GM23338 (cell line): ENCODE measurements around the gene CENPX. TPM values are rescaled to one million over a fixed set of nuclear protein-coding genes. Genes with fewer than 3 reads are reported as not detected.

Experiments
- ATAC-seq: fragments of 200-7000 bp; cut with Tn5 transposase; 3 replicates; pipeline ENCODE4 v1.9.1; 2020
- DNase-seq: peaks from one replicate; pipeline ENCODE4 v3.0.0-alpha.2; 2015; ENCODE audit warnings: low spot score
- H2AFZ ChIP-seq: fragments of 200-600 bp; sonication (generic); 2 replicates; pipeline ENCODE4 v1.8.0; 2016; ENCODE audit warnings: antibody characterized with exemption, mild to moderate bottlenecking, moderate library complexity
- H3F3A ChIP-seq: fragments of 200-600 bp; sonication (generic); replicated peaks from 2 replicates; pipeline ENCODE4 v1.8.0; 2017; ENCODE audit warnings: antibody characterized with exemption, mixed run types, low read depth
- H3K27ac ChIP-seq: fragments of 200-600 bp; sonication (generic); 2 replicates; pipeline ENCODE4 v1.6.1; 2016; ENCODE audit warnings: low read depth
- H3K27me3 ChIP-seq: fragments of 200-600 bp; sonication (generic); 2 replicates; pipeline ENCODE4 v1.8.0; 2016; ENCODE audit warnings: mild to moderate bottlenecking, mixed run types, moderate library complexity; ENCODE audit not compliant: insufficient read depth
- H3K36me3 ChIP-seq: fragments of 200-600 bp; sonication (generic); 2 replicates; pipeline ENCODE4 v1.8.0; 2016; ENCODE audit warnings: mild to moderate bottlenecking; ENCODE audit not compliant: insufficient read depth
- H3K4me1 ChIP-seq: fragments of 200-600 bp; sonication (generic); 2 replicates; pipeline ENCODE4 v1.8.0; 2016; ENCODE audit warnings: mild to moderate bottlenecking, moderate library complexity; ENCODE audit not compliant: insufficient read depth
- H3K4me2 ChIP-seq: fragments of 200-600 bp; sonication (generic); 2 replicates; pipeline ENCODE4 v1.7.1; 2017; ENCODE audit warnings: mixed run types
- H3K4me3 ChIP-seq: fragments of 200-600 bp; sonication (generic); 2 replicates; pipeline ENCODE4 v1.6.1; 2016; ENCODE audit warnings: mixed run types
- H3K79me2 ChIP-seq: fragments of 200-600 bp; sonication (generic); replicated peaks from 2 replicates; pipeline ENCODE4 v1.8.0; 2017; ENCODE audit warnings: mild to moderate bottlenecking; ENCODE audit not compliant: insufficient read depth
- H3K9me2 ChIP-seq: fragments of 200-600 bp; sonication (generic); 2 replicates; pipeline ENCODE4 v1.8.0; 2017; ENCODE audit not compliant: insufficient read depth
- H4K20me1 ChIP-seq: fragments of 200-600 bp; sonication (generic); replicated peaks from 2 replicates; pipeline ENCODE4 v1.8.0; 2017; ENCODE audit warnings: mild to moderate bottlenecking; ENCODE audit not compliant: insufficient read depth
- H3K27ac Mint-ChIP-seq: 2 replicates; pipeline ENCODE4 v1.8.0; 2020; ENCODE audit warnings: inconsistent platforms, mild to moderate bottlenecking, moderate library complexity, mixed read lengths
- H3K27me3 Mint-ChIP-seq: 3 replicates; pipeline ENCODE4 v1.8.0; 2022; ENCODE audit warnings: low read depth, mild to moderate bottlenecking, moderate library complexity, mixed read lengths, inconsistent platforms; ENCODE audit not compliant: insufficient read depth, poor library complexity
- H3K36me3 Mint-ChIP-seq: 3 replicates; pipeline ENCODE4 v1.8.0; 2021; ENCODE audit warnings: low read depth, mild to moderate bottlenecking, inconsistent platforms, moderate library complexity, mixed read lengths
- H3K4me1 Mint-ChIP-seq: 3 replicates; pipeline ENCODE4 v1.8.0; 2020; ENCODE audit warnings: mild to moderate bottlenecking, inconsistent platforms, mixed read lengths
- H3K4me3 Mint-ChIP-seq: 3 replicates; pipeline ENCODE4 v1.8.0; 2021; ENCODE audit warnings: moderate library complexity, mild to moderate bottlenecking, inconsistent platforms, mixed read lengths
- H3K9me3 Mint-ChIP-seq: 3 replicates; pipeline ENCODE4 v1.8.0; 2020; ENCODE audit warnings: moderate library complexity, mild to moderate bottlenecking, inconsistent platforms, mixed read lengths
- CREB1 ChIP-seq: fragments of 250-450 bp; sonication (Bioruptor Pico); IDR thresholded peaks from 2 replicates; pipeline ENCODE4 v1.5.0; 2020; ENCODE audit warnings: low read depth, mild to moderate bottlenecking, moderate library complexity
- EZH2 ChIP-seq: fragments of 200-600 bp; sonication (generic); IDR thresholded peaks from one replicate; pipeline ENCODE4 v1.8.0; 2017; ENCODE audit warnings: antibody characterized with exemption, mild to moderate bottlenecking, low read depth; ENCODE audit not compliant: unreplicated experiment
- NANOG ChIP-seq: IDR thresholded peaks from 2 replicates; pipeline ENCODE4 v1.6.1; 2016; ENCODE audit warnings: antibody characterized with exemption, borderline replicate concordance
- POLR2AphosphoS5 ChIP-seq: IDR thresholded peaks from 2 replicates; pipeline ENCODE4 v1.6.1; 2016; ENCODE audit warnings: antibody characterized with exemption, low read depth
- ZNF114 ChIP-seq: fragments of 250-450 bp; sonication (Bioruptor Pico); IDR thresholded peaks from 2 replicates; pipeline ENCODE4 v1.5.0; 2020; ENCODE audit warnings: mild to moderate bottlenecking, moderate library complexity
- polyA plus RNA-seq: library from polyadenylated mRNA; unstranded; fragments of >200 nt; fragmentation: Nextera tagmentation; extraction: Ambion mirVana; gene quantifications from 2 replicates; pipeline ENCODE4 v1.2.1, GENCODE V29; 2016
- total RNA-seq: library from RNA; depleted of rRNA; stranded (reverse); fragments of >200 nt; shearing (Covaris generic); gene quantifications from 2 replicates; pipeline ENCODE4 v1.2.3, GENCODE V29; 2014
- TF ChIP-seq, protein P1 (sequence below): fragments of 250-450 bp; sonication (Bioruptor Pico); IDR thresholded peaks from 2 replicates; pipeline ENCODE4 v1.5.0; 2020; ENCODE audit warnings: mild to moderate bottlenecking, moderate library complexity
- TF ChIP-seq, protein P2 (sequence below), 2 experiments: fragments of 200-600 bp in 1 of 2; sonication (generic) in 1 of 2; conservative IDR thresholded peaks; 2 replicates each; pipeline versions ENCODE4 v1.5.1 to v1.6.1; 2016 to 2017; ENCODE audit warnings: antibody characterized with exemption in 2 of 2, low read depth in 2 of 2, mild to moderate bottlenecking in 2 of 2, moderate library complexity in 1 of 2

Gene CENPX
- total and polyA plus RNA-seq, 2 experiments from 2014 or later = 114 to 157 TPM

DNA sequence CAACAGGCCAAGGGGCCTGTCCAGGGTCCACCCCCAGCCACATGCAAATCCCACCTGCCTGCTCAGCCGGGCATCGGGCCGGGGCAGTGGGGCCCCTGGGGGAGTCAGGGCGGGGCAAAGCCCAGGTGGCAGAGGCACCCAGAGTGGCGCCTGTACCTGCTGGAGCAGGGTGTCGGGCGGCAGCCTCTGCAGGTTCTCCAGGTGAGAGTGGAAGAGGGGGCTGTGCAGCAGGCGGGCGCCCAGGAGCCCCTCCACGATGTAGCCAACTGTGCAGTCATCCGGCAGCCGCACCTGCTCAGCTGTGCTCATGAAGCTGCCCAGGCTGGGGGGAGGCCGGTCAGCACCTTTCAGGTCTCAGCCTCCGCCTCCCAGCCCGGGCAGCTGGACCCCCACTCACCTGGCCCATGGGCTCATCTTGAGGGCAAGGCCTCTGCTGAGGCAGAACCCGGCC lies 26.9 kb upstream of the CENPX start (continued):
- TF ChIP-seq, protein P1, sequence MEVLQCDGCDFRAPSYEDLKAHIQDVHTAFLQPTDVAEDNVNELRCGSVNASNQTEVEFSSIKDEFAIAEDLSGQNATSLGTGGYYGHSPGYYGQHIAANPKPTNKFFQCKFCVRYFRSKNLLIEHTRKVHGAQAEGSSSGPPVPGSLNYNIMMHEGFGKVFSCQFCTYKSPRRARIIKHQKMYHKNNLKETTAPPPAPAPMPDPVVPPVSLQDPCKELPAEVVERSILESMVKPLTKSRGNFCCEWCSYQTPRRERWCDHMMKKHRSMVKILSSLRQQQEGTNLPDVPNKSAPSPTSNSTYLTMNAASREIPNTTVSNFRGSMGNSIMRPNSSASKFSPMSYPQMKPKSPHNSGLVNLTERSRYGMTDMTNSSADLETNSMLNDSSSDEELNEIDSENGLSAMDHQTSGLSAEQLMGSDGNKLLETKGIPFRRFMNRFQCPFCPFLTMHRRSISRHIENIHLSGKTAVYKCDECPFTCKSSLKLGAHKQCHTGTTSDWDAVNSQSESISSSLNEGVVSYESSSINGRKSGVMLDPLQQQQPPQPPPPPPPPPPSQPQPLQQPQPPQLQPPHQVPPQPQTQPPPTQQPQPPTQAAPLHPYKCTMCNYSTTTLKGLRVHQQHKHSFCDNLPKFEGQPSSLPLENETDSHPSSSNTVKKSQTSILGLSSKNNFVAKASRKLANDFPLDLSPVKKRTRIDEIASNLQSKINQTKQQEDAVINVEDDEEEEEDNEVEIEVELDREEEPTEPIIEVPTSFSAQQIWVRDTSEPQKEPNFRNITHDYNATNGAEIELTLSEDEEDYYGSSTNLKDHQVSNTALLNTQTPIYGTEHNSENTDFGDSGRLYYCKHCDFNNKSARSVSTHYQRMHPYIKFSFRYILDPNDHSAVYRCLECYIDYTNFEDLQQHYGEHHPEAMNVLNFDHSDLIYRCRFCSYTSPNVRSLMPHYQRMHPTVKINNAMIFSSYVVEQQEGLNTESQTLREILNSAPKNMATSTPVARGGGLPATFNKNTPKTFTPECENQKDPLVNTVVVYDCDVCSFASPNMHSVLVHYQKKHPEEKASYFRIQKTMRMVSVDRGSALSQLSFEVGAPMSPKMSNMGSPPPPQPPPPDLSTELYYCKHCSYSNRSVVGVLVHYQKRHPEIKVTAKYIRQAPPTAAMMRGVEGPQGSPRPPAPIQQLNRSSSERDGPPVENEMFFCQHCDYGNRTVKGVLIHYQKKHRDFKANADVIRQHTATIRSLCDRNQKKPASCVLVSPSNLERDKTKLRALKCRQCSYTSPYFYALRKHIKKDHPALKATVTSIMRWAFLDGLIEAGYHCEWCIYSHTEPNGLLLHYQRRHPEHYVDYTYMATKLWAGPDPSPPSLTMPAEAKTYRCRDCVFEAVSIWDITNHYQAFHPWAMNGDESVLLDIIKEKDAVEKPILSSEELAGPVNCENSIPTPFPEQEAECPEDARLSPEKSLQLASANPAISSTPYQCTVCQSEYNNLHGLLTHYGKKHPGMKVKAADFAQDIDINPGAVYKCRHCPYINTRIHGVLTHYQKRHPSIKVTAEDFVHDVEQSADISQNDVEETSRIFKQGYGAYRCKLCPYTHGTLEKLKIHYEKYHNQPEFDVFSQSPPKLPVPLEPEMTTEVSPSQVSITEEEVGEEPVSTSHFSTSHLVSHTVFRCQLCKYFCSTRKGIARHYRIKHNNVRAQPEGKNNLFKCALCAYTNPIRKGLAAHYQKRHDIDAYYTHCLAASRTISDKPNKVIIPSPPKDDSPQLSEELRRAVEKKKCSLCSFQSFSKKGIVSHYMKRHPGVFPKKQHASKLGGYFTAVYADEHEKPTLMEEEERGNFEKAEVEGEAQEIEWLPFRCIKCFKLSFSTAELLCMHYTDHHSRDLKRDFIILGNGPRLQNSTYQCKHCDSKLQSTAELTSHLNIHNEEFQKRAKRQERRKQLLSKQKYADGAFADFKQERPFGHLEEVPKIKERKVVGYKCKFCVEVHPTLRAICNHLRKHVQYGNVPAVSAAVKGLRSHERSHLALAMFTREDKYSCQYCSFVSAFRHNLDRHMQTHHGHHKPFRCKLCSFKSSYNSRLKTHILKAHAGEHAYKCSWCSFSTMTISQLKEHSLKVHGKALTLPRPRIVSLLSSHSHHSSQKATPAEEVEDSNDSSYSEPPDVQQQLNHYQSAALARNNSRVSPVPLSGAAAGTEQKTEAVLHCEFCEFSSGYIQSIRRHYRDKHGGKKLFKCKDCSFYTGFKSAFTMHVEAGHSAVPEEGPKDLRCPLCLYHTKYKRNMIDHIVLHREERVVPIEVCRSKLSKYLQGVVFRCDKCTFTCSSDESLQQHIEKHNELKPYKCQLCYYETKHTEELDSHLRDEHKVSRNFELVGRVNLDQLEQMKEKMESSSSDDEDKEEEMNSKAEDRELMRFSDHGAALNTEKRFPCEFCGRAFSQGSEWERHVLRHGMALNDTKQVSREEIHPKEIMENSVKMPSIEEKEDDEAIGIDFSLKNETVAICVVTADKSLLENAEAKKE (CRISPR knock-in tag) = no peak
- TF ChIP-seq, protein P2, sequence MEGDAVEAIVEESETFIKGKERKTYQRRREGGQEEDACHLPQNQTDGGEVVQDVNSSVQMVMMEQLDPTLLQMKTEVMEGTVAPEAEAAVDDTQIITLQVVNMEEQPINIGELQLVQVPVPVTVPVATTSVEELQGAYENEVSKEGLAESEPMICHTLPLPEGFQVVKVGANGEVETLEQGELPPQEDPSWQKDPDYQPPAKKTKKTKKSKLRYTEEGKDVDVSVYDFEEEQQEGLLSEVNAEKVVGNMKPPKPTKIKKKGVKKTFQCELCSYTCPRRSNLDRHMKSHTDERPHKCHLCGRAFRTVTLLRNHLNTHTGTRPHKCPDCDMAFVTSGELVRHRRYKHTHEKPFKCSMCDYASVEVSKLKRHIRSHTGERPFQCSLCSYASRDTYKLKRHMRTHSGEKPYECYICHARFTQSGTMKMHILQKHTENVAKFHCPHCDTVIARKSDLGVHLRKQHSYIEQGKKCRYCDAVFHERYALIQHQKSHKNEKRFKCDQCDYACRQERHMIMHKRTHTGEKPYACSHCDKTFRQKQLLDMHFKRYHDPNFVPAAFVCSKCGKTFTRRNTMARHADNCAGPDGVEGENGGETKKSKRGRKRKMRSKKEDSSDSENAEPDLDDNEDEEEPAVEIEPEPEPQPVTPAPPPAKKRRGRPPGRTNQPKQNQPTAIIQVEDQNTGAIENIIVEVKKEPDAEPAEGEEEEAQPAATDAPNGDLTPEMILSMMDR (conservative IDR thresholded peaks at IDR 0.05; ENCODE audit: low read depth in 2 of 2) = no peak
- TF ChIP-seq NANOG (no peak), EZH2 (no peak), ZNF114 (CRISPR knock-in tag) (no peak), CREB1 (CRISPR knock-in tag) (no peak), POLR2AphosphoS5 (no peak)

DNA sequence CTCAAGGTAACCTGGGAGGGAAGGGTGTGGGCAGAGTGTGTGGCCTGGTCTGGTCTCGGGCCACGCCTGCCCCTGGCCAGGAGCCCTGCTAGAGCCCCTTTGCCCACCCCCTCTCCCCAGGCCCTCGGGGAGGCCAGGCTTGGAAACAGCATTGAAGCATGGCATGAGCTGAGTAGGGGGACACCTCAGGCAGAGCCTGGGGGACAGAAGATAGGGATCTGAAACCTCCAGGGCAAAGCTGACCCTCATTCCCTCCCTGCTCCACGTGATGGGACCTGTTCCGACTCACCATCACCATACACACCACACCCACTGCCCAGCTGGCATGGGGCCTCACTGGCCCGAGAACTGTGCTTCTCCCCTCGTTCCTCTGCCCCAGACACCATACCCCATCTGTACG lies 26.4 kb upstream of the CENPX start:
- H3K9me3 Mint-ChIP-seq = no peaks in the 10 kb centered on the region
- Histone ChIP-seq H3K4me2 (no peak overlapping the region), H3K4me1 (no peaks in the 10 kb centered on the region), H2AFZ (no peak overlapping the region), H3K4me3 (no peak overlapping the region), H3K27me3 (no peaks in the 10 kb centered on the region), H3K36me3 (no peaks in the 10 kb centered on the region), H3F3A (0 out of 2 replicates have a peak, but pooled peaks cover 6% of the 10 kb centered on the region), H3K27ac (no peak overlapping the region), H3K9me2 (no peaks in the 10 kb centered on the region), H3K79me2 (peaks cover 9% of the 10 kb centered on the region; the same call in 1 of the 2 replicates), H4K20me1 (peaks cover 8% of the 10 kb centered on the region; the same call in 1 of the 2 replicates)
- no peak for ATAC-seq
- peaks cover 8% of the 10 kb centered on the region for H3K36me3 Mint-ChIP-seq
- no peaks in the 10 kb centered on the region; the same call in 2 of the 3 replicates for H3K4me1 Mint-ChIP-seq
- no peak overlapping the region for H3K4me3 Mint-ChIP-seq
- H3K27ac Mint-ChIP-seq = no peak overlapping the region
- peaks cover 11% of the 10 kb centered on the region for H3K27me3 Mint-ChIP-seq
- no peak for DNase-seq
- TF ChIP-seq, protein P1 (CRISPR knock-in tag) = no peak
